HEK293 (cell line): ENCODE results near the gene DCDC1.

Source experiments
- CTCF ChIA-PET: fragments of 350-600 bp; formaldehyde crosslinking; extraction: SDS; loops from one replicate; lab custom pipeline; 2021; ENCODE audit warnings: antibody characterized with exemption; lab: Yijun Ruan, JAX
- POLR2A ChIA-PET: fragments of 300-600 bp; formaldehyde crosslinking; extraction: SDS; loops from one replicate; lab custom pipeline; 2020; ENCODE audit warnings: antibody characterized with exemption, inconsistent platforms; lab: Yijun Ruan, JAX
- H3K27ac ChIP-seq: fragments of 200-500 bp; sonication (Bioruptor generic); 2 replicates; pipeline ENCODE4 v1.5.1; 2014; ENCODE audit warnings: low read depth, low read length, control low read depth, inconsistent platforms; ENCODE audit errors: extremely low read depth
- H3K36me3 ChIP-seq, 2 experiments: fragments of 200-500 bp in 1 of 2; sonication (Bioruptor generic) in 1 of 2; 1 replicate in 1 of 2; 2 replicates in 1 of 2; pipeline ENCODE4 v1.5.1; 2014 to 2017; ENCODE audit warnings: inconsistent platforms in 2 of 2, low read length in 2 of 2; ENCODE audit not compliant: control insufficient read depth in 2 of 2, insufficient read depth in 1 of 2
- H3K4me1 ChIP-seq: fragments of 200-500 bp; sonication (Bioruptor generic); 2 replicates; pipeline ENCODE4 v1.5.1; 2014; ENCODE audit warnings: mild to moderate bottlenecking, low read length, inconsistent platforms; ENCODE audit not compliant: control insufficient read depth, insufficient read depth
- H3K4me3 ChIP-seq: 2 replicates; pipeline ENCODE4 v1.5.1; 2011; ENCODE audit warnings: low read depth, mild to moderate bottlenecking, control low read depth, low read length, moderate library complexity
- H3K9me3 ChIP-seq: fragments of 200-500 bp; sonication (Bioruptor generic); 2 replicates; pipeline ENCODE4 v1.5.1; 2014; ENCODE audit warnings: low read depth, low read length, inconsistent platforms; ENCODE audit not compliant: control insufficient read depth, insufficient read depth
- GLI2 ChIP-seq: fragments of 450-650 bp; formaldehyde crosslinking; IDR thresholded peaks from 2 replicates; pipeline ENCODE4; 2017; ENCODE audit warnings: missing biosample characterization, missing genetic modification characterization, low read depth, borderline replicate concordance
- GLI4 ChIP-seq: fragments of 450-650 bp; formaldehyde crosslinking; IDR thresholded peaks from 2 replicates; pipeline ENCODE4 v1.5.1; 2016; ENCODE audit warnings: missing biosample characterization, missing genetic modification characterization
- KLF7 ChIP-seq: fragments of 450-650 bp; formaldehyde crosslinking; IDR thresholded peaks from 2 replicates; pipeline ENCODE4 v1.5.1; 2016; ENCODE audit warnings: missing biosample characterization, missing genetic modification characterization, borderline replicate concordance
- KLF9 ChIP-seq: fragments of 450-650 bp; formaldehyde crosslinking; IDR thresholded peaks from 2 replicates; pipeline ENCODE4 v1.5.1; 2016; ENCODE audit warnings: missing biosample characterization, missing genetic modification characterization, low read depth
- MZF1 ChIP-seq: fragments of 450-650 bp; formaldehyde crosslinking; IDR thresholded peaks from 2 replicates; pipeline ENCODE4 v1.5.1; 2017; ENCODE audit warnings: missing biosample characterization, missing genetic modification characterization, borderline replicate concordance
- SETDB1 ChIP-seq: IDR thresholded peaks from one replicate; pipeline ENCODE4 v1.6.1; 2017; ENCODE audit warnings: mild to moderate bottlenecking, low read length, moderate library complexity, mixed read lengths; ENCODE audit not compliant: insufficient read length
- ZBTB1 ChIP-seq: fragments of 450-650 bp; formaldehyde crosslinking; IDR thresholded peaks from 2 replicates; pipeline ENCODE4 v1.5.1; 2016; ENCODE audit warnings: missing biosample characterization, missing genetic modification characterization
- ZNF112 ChIP-seq: fragments of 450-650 bp; formaldehyde crosslinking; IDR thresholded peaks from 2 replicates; pipeline ENCODE4 v1.5.0; 2017; ENCODE audit warnings: missing biosample characterization, missing genetic modification characterization
- ZNF148 ChIP-seq: fragments of 450-650 bp; formaldehyde crosslinking; IDR thresholded peaks from 2 replicates; pipeline ENCODE4 v1.5.0; 2017; ENCODE audit warnings: missing biosample characterization, missing genetic modification characterization, borderline replicate concordance
- ZNF184 ChIP-seq: fragments of 450-650 bp; IDR thresholded peaks from 2 replicates; pipeline ENCODE4 v1.5.1; 2018; ENCODE audit warnings: missing biosample characterization, mild to moderate bottlenecking, missing genetic modification characterization
- ZNF2 ChIP-seq: fragments of 450-650 bp; formaldehyde crosslinking; IDR thresholded peaks from 2 replicates; pipeline ENCODE4 v1.5.1; 2016; ENCODE audit warnings: missing biosample characterization, missing genetic modification characterization
- ZNF223 ChIP-seq: fragments of 450-650 bp; formaldehyde crosslinking; IDR thresholded peaks from 2 replicates; pipeline ENCODE4 v1.5.1; 2016; ENCODE audit warnings: missing biosample characterization, missing genetic modification characterization
- ZNF248 ChIP-seq: fragments of 450-650 bp; formaldehyde crosslinking; IDR thresholded peaks from 2 replicates; pipeline ENCODE4 v1.5.1; 2017; ENCODE audit warnings: missing biosample characterization, missing genetic modification characterization
- ZNF324 ChIP-seq: fragments of 450-650 bp; formaldehyde crosslinking; IDR thresholded peaks from 2 replicates; pipeline ENCODE4 v1.5.1; 2016; ENCODE audit warnings: missing biosample characterization, missing genetic modification characterization
- ZNF354C ChIP-seq: fragments of 450-650 bp; formaldehyde crosslinking; IDR thresholded peaks from 2 replicates; pipeline ENCODE4 v1.5.1; 2016; ENCODE audit warnings: missing biosample characterization, missing genetic modification characterization, low read depth, borderline replicate concordance
- ZNF394 ChIP-seq: fragments of 450-650 bp; formaldehyde crosslinking; IDR thresholded peaks from 2 replicates; pipeline ENCODE4 v1.5.1; 2016; ENCODE audit warnings: missing biosample characterization, missing genetic modification characterization, mild to moderate bottlenecking, moderate library complexity, borderline replicate concordance
- ZNF423 ChIP-seq: fragments of 450-650 bp; formaldehyde crosslinking; IDR thresholded peaks from 2 replicates; pipeline ENCODE4 v1.5.1; 2016; ENCODE audit warnings: missing biosample characterization, missing genetic modification characterization
- ZNF514 ChIP-seq: fragments of 450-650 bp; formaldehyde crosslinking; IDR thresholded peaks from 2 replicates; pipeline ENCODE4 v1.5.1; 2016; ENCODE audit warnings: missing biosample characterization, missing genetic modification characterization
- ZNF521 ChIP-seq: fragments of 450-650 bp; formaldehyde crosslinking; IDR thresholded peaks from 2 replicates; pipeline ENCODE4 v1.5.1; 2017; ENCODE audit warnings: missing biosample characterization, mild to moderate bottlenecking, missing genetic modification characterization
- ZNF549 ChIP-seq: fragments of 450-650 bp; IDR thresholded peaks from 2 replicates; pipeline ENCODE4 v1.5.1; 2018; ENCODE audit warnings: missing biosample characterization, missing genetic modification characterization, mild to moderate bottlenecking, inconsistent platforms, moderate library complexity
- ZNF580 ChIP-seq: fragments of 450-650 bp; formaldehyde crosslinking; IDR thresholded peaks from 2 replicates; pipeline ENCODE4 v1.5.1; 2016; ENCODE audit warnings: missing biosample characterization, missing genetic modification characterization
- ZNF629 ChIP-seq: fragments of 450-650 bp; formaldehyde crosslinking; IDR thresholded peaks from 2 replicates; pipeline ENCODE4 v1.5.1; 2017; ENCODE audit warnings: missing biosample characterization, missing genetic modification characterization
- ZNF747 ChIP-seq: fragments of 450-650 bp; formaldehyde crosslinking; IDR thresholded peaks from 2 replicates; pipeline ENCODE4 v1.5.1; 2016; ENCODE audit warnings: missing biosample characterization, missing genetic modification characterization
- ZNF76 ChIP-seq: fragments of 450-650 bp; formaldehyde crosslinking; IDR thresholded peaks from 2 replicates; pipeline ENCODE4; 2016; ENCODE audit warnings: low read depth, missing biosample characterization, missing genetic modification characterization, borderline replicate concordance
- ZSCAN4 ChIP-seq: fragments of 450-650 bp; formaldehyde crosslinking; IDR thresholded peaks from 2 replicates; pipeline ENCODE4 v1.5.1; 2017; ENCODE audit warnings: missing biosample characterization, missing genetic modification characterization
- ZXDB ChIP-seq: fragments of 450-650 bp; formaldehyde crosslinking; IDR thresholded peaks from 2 replicates; pipeline ENCODE4 v1.5.1; 2016; ENCODE audit warnings: missing biosample characterization, missing genetic modification characterization

DCDC1 gene

GRCh38 chr11:30818721-30819120 is 550.8 kb downstream of the DCDC1 start:
- Histone ChIP-seq H3K27ac (no peak overlapping the region), H3K36me3 (no peaks in the 10 kb centered on the region), H3K4me3 (no peak overlapping the region), H3K4me1 (no peaks in the 10 kb centered on the region), H3K9me3 (no peaks in the 10 kb centered on the region)
- POLR2A ChIA-PET = no interaction called here
- TF ChIP-seq ZNF629 (tag by site-specific recombination) (no peak), ZNF223 (tag by site-specific recombination) (no peak)
- CTCF ChIA-PET = no interaction called here

- ChIA-PET CTCF (no interaction called here), POLR2A (no interaction called here)
- Histone ChIP-seq H3K36me3 (no peaks in the 10 kb centered on the region), H3K4me3 (no peak overlapping the region), H3K9me3 (no peaks in the 10 kb centered on the region), H3K4me1 (no peaks in the 10 kb centered on the region), H3K27ac (no peak overlapping the region)
- TF ChIP-seq ZNF580 (no peak), ZBTB1 (no peak), ZSCAN4 (tag by site-specific recombination) (no peak), ZNF394 (no peak), ZNF76 (tag by site-specific recombination) (no peak), GLI4 (tag by site-specific recombination) (no peak), ZNF549 (tag by site-specific recombination) (no peak), ZNF148 (tag by site-specific recombination) (no peak), KLF7 (no peak), ZNF184 (tag by site-specific recombination) (no peak), GLI2 (no peak)
These were observed 552.3 kb downstream of the DCDC1 start for GRCh38 chr11:30816959-30817880.

GRCh38 chr11:30815619-30816018 is 553.9 kb downstream of the DCDC1 start:
- POLR2A ChIA-PET = no interaction called here
- CTCF ChIA-PET = no interaction called here
- H3K9me3 ChIP-seq = no peaks in the 10 kb centered on the region
- H3K36me3 ChIP-seq = no peaks in the 10 kb centered on the region
- no peak overlapping the region for H3K27ac ChIP-seq
- no peaks in the 10 kb centered on the region for H3K4me1 ChIP-seq
- no peak overlapping the region for H3K4me3 ChIP-seq
- TF ChIP-seq ZNF112 (tag by site-specific recombination) (no peak), ZXDB (tag by site-specific recombination) (no peak), ZNF549 (tag by site-specific recombination) (no peak), ZNF223 (tag by site-specific recombination) (no peak), ZNF747 (tag by site-specific recombination) (no peak), ZNF248 (no peak), KLF9 (no peak), SETDB1 (no peak), ZNF324 (no peak), MZF1 (tag by site-specific recombination) (no peak), ZNF514 (tag by site-specific recombination) (no peak), ZNF2 (no peak), ZNF354C (tag by site-specific recombination) (no peak), ZNF423 (tag by site-specific recombination) (no peak), ZNF521 (tag by site-specific recombination) (no peak)
